Measurements from ENCODE around the gene MAPK12. TPM values are rescaled to one million over a fixed set of nuclear protein-coding genes. Genes with fewer than 3 reads are reported as not detected.
"Not testable (repeated sequence)": the region's sequence is repeated elsewhere in the genome, so short reads cannot be mapped to it uniquely, and the experiment has no call there.

The MAPK12 gene
- total RNA-seq, 2 experiments from 2014 or later: 1.2 to 1.3 TPM

GRCh38 chr22:50274311-50274710, 12.8 kb upstream of the MAPK12 start:
- H3K27ac Mint-ChIP-seq: no peak overlapping the region
- DNase-seq: peak in 12 of 14 experiments; percentile 22 to 73 (median 36)
- H3K4me1 ChIP-seq (ENCODE audit: insufficient read depth, low read length): peaks cover 30% of the 10 kb centered on the region

GRCh38 chr22:50273781-50274180, 12.3 kb upstream of the MAPK12 start:
- CTCF ChIA-PET: interaction anchor here (1.0 kb wide), 1 partner anchor 347 kb away, joined by 3 read pairs; no protein-coding TSS in a partner anchor
- DNase-seq; H3K27me3 Mint-ChIP-seq; ATAC-seq (ENCODE audit: poor library complexity); H3K36me3 ChIP-seq (ENCODE audit: insufficient read depth, low read length); H3K27ac Mint-ChIP-seq; H3K27ac ChIP-seq (ENCODE audit: low read depth in 1 of 2, low read length in 2 of 2); POLR2A ChIA-PET; H3K36me3 Mint-ChIP-seq (ENCODE audit: low read depth); H3K4me3 ChIP-seq (ENCODE audit: low read length); H3K27me3 ChIP-seq (ENCODE audit: control insufficient read depth in 1 of 2, insufficient read depth in 2 of 2, low read length in 2 of 2); H3K9me3 Mint-ChIP-seq: not testable (repeated sequence)
- H3K9me3 ChIP-seq (ENCODE audit: control insufficient read depth in 1 of 2, insufficient read depth in 1 of 2, low read length in 2 of 2): peaks cover 0 to 15% of the 10 kb centered on the region in 2 experiments
- intact Hi-C loops (cut with DNase I, micrococcal nuclease): loop anchor here in 1 of 2 experiments (1.0 to 10.0 kb wide), 3 partner anchors 54 to 341 kb away; partner anchors contain the start of gene DENND6B
- peaks cover 35% of the 10 kb centered on the region for H3K4me1 ChIP-seq (ENCODE audit: insufficient read depth, low read length)
- peaks cover 15% of the 10 kb centered on the region for H3K4me1 Mint-ChIP-seq (ENCODE audit: low read depth)
- H3K4me3 Mint-ChIP-seq: peak overlapping the region; percentile 43

More at GRCh38 chr22:50274311-50274710, 12.8 kb upstream of the MAPK12 start:
- Histone ChIP-seq H3K4me3 (ENCODE audit: low read length) (no peak overlapping the region), H3K27me3 (ENCODE audit: control insufficient read depth in 1 of 2, insufficient read depth in 2 of 2, low read length in 2 of 2) (no peaks in the 10 kb centered on the region), H3K36me3 (ENCODE audit: insufficient read depth, low read length) (no peaks in the 10 kb centered on the region), H3K27ac (ENCODE audit: low read depth in 1 of 2, low read length in 2 of 2) (no peak overlapping the region), H3K9me3 (ENCODE audit: control insufficient read depth in 1 of 2, insufficient read depth in 1 of 2, low read length in 2 of 2) (peaks cover 0 to 15% of the 10 kb centered on the region in 2 experiments)
- CTCF ChIA-PET: interaction anchor here (1.0 kb wide), 1 partner anchor 347 kb away, joined by 3 read pairs; no protein-coding TSS in a partner anchor
- peak; percentile 38 for TF ChIP-seq CTCF (IDR thresholded peaks at IDR 0.05)
- no peaks in the 10 kb centered on the region for H3K36me3 Mint-ChIP-seq (ENCODE audit: low read depth)
- ATAC-seq (ENCODE audit: poor library complexity): no peak
- peaks cover 14% of the 10 kb centered on the region for H3K4me1 Mint-ChIP-seq (ENCODE audit: low read depth)
- POLR2A ChIA-PET: no interaction called here
- H3K4me3 Mint-ChIP-seq: no peak overlapping the region
- no peaks in the 10 kb centered on the region for H3K9me3 Mint-ChIP-seq
- intact Hi-C loops (cut with DNase I, micrococcal nuclease): loop anchor here in 1 of 2 experiments (1.0 to 10.0 kb wide), 3 partner anchors 53 to 340 kb away; partner anchors contain the start of gene DENND6B
- H3K27me3 Mint-ChIP-seq: no peaks in the 10 kb centered on the region

- POLR2A ChIA-PET: interaction anchor here (0.9 kb wide), 1 partner anchor 42 kb away, joined by 3 read pairs; no protein-coding TSS in a partner anchor
- not testable (repeated sequence) for H3K36me3 ChIP-seq (ENCODE audit: insufficient read depth, low read length); H3K4me3 ChIP-seq (ENCODE audit: low read length); H3K27me3 ChIP-seq (ENCODE audit: control insufficient read depth in 1 of 2, insufficient read depth in 2 of 2, low read length in 2 of 2); H3K27me3 Mint-ChIP-seq; H3K36me3 Mint-ChIP-seq (ENCODE audit: low read depth); H3K9me3 Mint-ChIP-seq; H3K27ac Mint-ChIP-seq; H3K27ac ChIP-seq (ENCODE audit: low read depth in 1 of 2, low read length in 2 of 2); ATAC-seq (ENCODE audit: poor library complexity); DNase-seq; H3K4me3 Mint-ChIP-seq
- intact Hi-C loops (cut with DNase I, micrococcal nuclease): loop anchor here in 1 of 2 experiments (10.0 kb wide), 1 partner anchor 341 kb away; no protein-coding TSS in a partner anchor
- Histone ChIP-seq H3K9me3 (ENCODE audit: control insufficient read depth in 1 of 2, insufficient read depth in 1 of 2, low read length in 2 of 2) (peaks cover 0 to 15% of the 10 kb centered on the region in 2 experiments), H3K4me1 (ENCODE audit: insufficient read depth, low read length) (peaks cover 40% of the 10 kb centered on the region)
- peaks cover 19% of the 10 kb centered on the region for H3K4me1 Mint-ChIP-seq (ENCODE audit: low read depth)
- CTCF ChIA-PET: interaction anchor here (1.4 kb wide), 1 partner anchor 54 kb away, joined by 3 read pairs; no protein-coding TSS in a partner anchor
These were observed 11.9 kb upstream of the MAPK12 start for GRCh38 chr22:50273352-50273751.

GRCh38 chr22:50272044-50272802, 10.7 kb upstream of the MAPK12 start:
- intact Hi-C loops (cut with DNase I, micrococcal nuclease): loop anchor here in 1 of 2 experiments (10.0 kb wide), 1 partner anchor 343 kb away; no protein-coding TSS in a partner anchor
- Histone ChIP-seq H3K4me1 (ENCODE audit: insufficient read depth, low read length) (peaks cover 46% of the 10 kb centered on the region), H3K27ac (ENCODE audit: low read depth in 1 of 2, low read length in 2 of 2) (no peak overlapping the region), H3K36me3 (ENCODE audit: insufficient read depth, low read length) (no peaks in the 10 kb centered on the region), H3K27me3 (ENCODE audit: control insufficient read depth in 1 of 2, insufficient read depth in 2 of 2, low read length in 2 of 2) (no peaks in the 10 kb centered on the region), H3K4me3 (ENCODE audit: low read length) (no peak overlapping the region), H3K9me3 (ENCODE audit: control insufficient read depth in 1 of 2, insufficient read depth in 1 of 2, low read length in 2 of 2) (peaks cover 0 to 13% of the 10 kb centered on the region in 2 experiments)
- ChIA-PET CTCF (interaction anchor here (1.1 to 2.1 kb wide), 4 partner anchors 22 to 254 kb away, joined by 3 to 6 read pairs (median 3); partner anchors contain the start of genes HDAC10 and PPP6R2), POLR2A (interaction anchor here (0.9 to 1.1 kb wide), 2 partner anchors 43 to 69 kb away, joined by 3 to 5 read pairs; no protein-coding TSS in a partner anchor)
- no peak for TF ChIP-seq CTCF (IDR thresholded peaks at IDR 0.05)
- ATAC-seq (ENCODE audit: poor library complexity): no peak
- H3K4me1 Mint-ChIP-seq (ENCODE audit: low read depth): peaks cover 22% of the 10 kb centered on the region
- no peaks in the 10 kb centered on the region for H3K9me3 Mint-ChIP-seq
- peak overlapping the region; percentile 20 for H3K4me3 Mint-ChIP-seq
- H3K27me3 Mint-ChIP-seq: no peaks in the 10 kb centered on the region
- no peaks in the 10 kb centered on the region for H3K36me3 Mint-ChIP-seq (ENCODE audit: low read depth)
- H3K27ac Mint-ChIP-seq: no peak overlapping the region
- DNase-seq: no peak
